Neuronal stem cell (in vitro differentiated cells): ENCODE data around the gene WNT11.

Experiments
- DNase-seq: peaks from one replicate; pipeline ENCODE4 v3.0.0-alpha.2; 2013; ENCODE audit warnings: low spot score
- H2AFZ ChIP-seq: one replicate; pipeline ENCODE4 v1.6.1; 2013; ENCODE audit warnings: mild to moderate bottlenecking, low read length, inconsistent platforms
- H2AK5ac ChIP-seq: 2 replicates; pipeline ENCODE4 v1.6.1; 2013; ENCODE audit warnings: low read depth, mild to moderate bottlenecking, inconsistent platforms, low read length, moderate library complexity, mixed read lengths
- H2BK120ac ChIP-seq: 2 replicates; pipeline ENCODE4 v1.6.1; 2013; ENCODE audit warnings: low read depth, mild to moderate bottlenecking, inconsistent platforms, low read length, moderate library complexity, mixed read lengths
- H2BK12ac ChIP-seq: one replicate; pipeline ENCODE4 v1.6.1; 2013; ENCODE audit warnings: low read length, inconsistent platforms
- H2BK15ac ChIP-seq: 2 replicates; pipeline ENCODE4 v1.6.1; 2013; ENCODE audit warnings: mild to moderate bottlenecking, low read length, inconsistent platforms, mixed read lengths
- H2BK5ac ChIP-seq: one replicate; pipeline ENCODE4 v1.6.1; 2013; ENCODE audit warnings: inconsistent platforms, mild to moderate bottlenecking, low read length, moderate library complexity
- H3K14ac ChIP-seq: one replicate; pipeline ENCODE4 v1.6.1; 2013; ENCODE audit warnings: low read length, inconsistent platforms
- H3K18ac ChIP-seq: 2 replicates; pipeline ENCODE4 v1.6.1; 2013; ENCODE audit warnings: low read length, inconsistent platforms
- H3K23ac ChIP-seq: 2 replicates; pipeline ENCODE4 v1.6.1; 2013; ENCODE audit warnings: low read depth, mild to moderate bottlenecking, mixed read lengths, low read length, inconsistent platforms; ENCODE audit not compliant: poor library complexity
- H3K27ac ChIP-seq: replicated peaks from 3 replicates; pipeline ENCODE4 v1.5.1; 2013; ENCODE audit warnings: low read length, inconsistent platforms
- H3K27me3 ChIP-seq, 3 experiments: 2 replicates each; pipeline ENCODE4 v1.6.1; 2013; ENCODE audit warnings: low read length in 3 of 3, mild to moderate bottlenecking in 2 of 3, inconsistent platforms in 1 of 3, low read depth in 1 of 3, mixed read lengths in 1 of 3, moderate library complexity in 1 of 3; ENCODE audit not compliant: control insufficient read depth in 3 of 3, insufficient read depth in 3 of 3
- H3K36me3 ChIP-seq, 2 donors: replicated peaks in 1 of 2; 2 replicates each; pipeline ENCODE4 v1.6.1; 2013; ENCODE audit warnings: low read length in 2 of 2; ENCODE audit not compliant: control insufficient read depth in 2 of 2, insufficient read depth in 2 of 2
- H3K4ac ChIP-seq: 2 replicates; pipeline ENCODE4 v1.6.1; 2013; ENCODE audit warnings: inconsistent platforms, mild to moderate bottlenecking, low read length, moderate library complexity
- H3K4me1 ChIP-seq, 2 donors: 1 replicate in 1 of 2; 2 replicates in 1 of 2; pipeline ENCODE4 v1.6.1; 2013; ENCODE audit warnings: low read length in 2 of 2, low read depth in 1 of 2; ENCODE audit not compliant: control insufficient read depth in 2 of 2, insufficient read depth in 1 of 2
- H3K4me2 ChIP-seq: one replicate; pipeline ENCODE4 v1.6.1; 2013; ENCODE audit warnings: mild to moderate bottlenecking, low read length, inconsistent platforms; ENCODE audit not compliant: insufficient read depth, poor library complexity, severe bottlenecking
- H3K4me3 ChIP-seq, 2 donors: 2 replicates each; pipeline ENCODE4 v1.5.1; 2013; ENCODE audit warnings: low read length in 2 of 2, mild to moderate bottlenecking in 2 of 2, inconsistent platforms in 1 of 2, moderate library complexity in 1 of 2
- H3K79me1 ChIP-seq: one replicate; pipeline ENCODE4 v1.6.1; 2013; ENCODE audit warnings: low read depth, mild to moderate bottlenecking, inconsistent platforms, low read length, moderate library complexity
- H3K9ac ChIP-seq: one replicate; pipeline ENCODE4 v1.6.1; 2013; ENCODE audit warnings: mild to moderate bottlenecking, low read depth, low read length, inconsistent platforms; ENCODE audit not compliant: poor library complexity
- H3K9me3 ChIP-seq, 2 donors: replicated peaks in 1 of 2; 2 replicates each; pipeline versions ENCODE3 to v1.6.1; 2013; ENCODE audit warnings: low read length in 2 of 2, mild to moderate bottlenecking in 2 of 2, inconsistent platforms in 1 of 2, low read depth in 1 of 2, mixed read lengths in 1 of 2, moderate library complexity in 1 of 2; ENCODE audit not compliant: control insufficient read depth in 2 of 2, insufficient read depth in 1 of 2
- H4K8ac ChIP-seq: one replicate; pipeline ENCODE4 v1.6.1; 2013; ENCODE audit warnings: low read depth, mild to moderate bottlenecking, inconsistent platforms, low read length, moderate library complexity
- H4K91ac ChIP-seq: one replicate; pipeline ENCODE4 v1.6.1; 2013; ENCODE audit warnings: low read length, low read depth, mild to moderate bottlenecking, inconsistent platforms; ENCODE audit not compliant: poor library complexity
- WGBS, 2 donors: extraction: QIAGEN DNeasy Blood & Tissue Kit; methylation state at CpG; one replicate each; pipeline ENCODE4 v1.1.7; 2013; ENCODE audit warnings: missing lambda C conversion rate in 2 of 2, mixed read lengths in 1 of 2; ENCODE audit not compliant: insufficient read length in 2 of 2, insufficient replicate concordance in 1 of 2; ENCODE audit errors: extremely low coverage in 2 of 2; 5-methylcytosine and 5-hydroxymethylcytosine counted together

The WNT11 gene

GRCh38 chr11:76238551-76238950, 32.2 kb upstream of the WNT11 start:
- Histone ChIP-seq H3K4me1 (peaks cover 11 to 12% of the 10 kb centered on the region in 2 donors), H2BK5ac (no peak overlapping the region), H3K9me3 (no peaks in the 10 kb centered on the region), H3K9ac (no peak overlapping the region), H3K4me2 (no peak overlapping the region), H3K4me3 (no peak overlapping the region), H3K23ac (no peak overlapping the region), H3K36me3 (no peaks in the 10 kb centered on the region), H3K27ac (no peak overlapping the region), H3K27me3 (peaks cover 0 to 32% (median 0%) of the 10 kb centered on the region in 3 experiments), H2BK15ac (no peak overlapping the region), H2AK5ac (no peak overlapping the region), H2AFZ (no peak overlapping the region), H2BK12ac (no peak overlapping the region), H4K8ac (no peak overlapping the region), H3K14ac (no peak overlapping the region), H2BK120ac (no peak overlapping the region), H3K4ac (no peak overlapping the region), H3K79me1 (no peaks in the 10 kb centered on the region), H3K18ac (no peak overlapping the region), H4K91ac (no peak overlapping the region)
- no CpG with 5 or more reads among the region's 6 CpGs for WGBS, 2 donors
- no peak for DNase-seq

DNA sequence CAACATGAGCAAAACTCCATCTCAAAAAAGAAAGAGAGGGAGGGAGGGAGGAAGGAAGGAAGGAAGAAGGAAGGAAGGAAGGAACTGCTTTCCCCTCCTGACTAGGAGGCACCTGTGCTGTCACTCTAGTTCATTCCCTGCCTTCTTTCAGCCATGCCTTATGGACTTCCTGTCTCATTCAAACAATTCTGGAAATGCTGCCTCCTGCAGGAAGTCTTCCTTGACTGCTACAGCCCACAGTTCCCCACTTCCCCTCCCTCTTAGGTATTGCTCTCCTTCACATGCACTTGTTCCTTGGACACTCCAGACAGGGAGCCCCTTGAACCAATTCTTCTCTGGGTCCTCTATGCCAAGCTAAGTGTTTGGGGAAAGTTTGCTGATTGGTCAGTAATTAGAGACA, 31.6 kb upstream of the WNT11 start:
- Histone ChIP-seq H3K18ac (no peak overlapping the region), H3K9ac (no peak overlapping the region), H4K8ac (no peak overlapping the region), H4K91ac (no peak overlapping the region), H3K14ac (no peak overlapping the region), H3K4me3 (no peak overlapping the region), H3K4me1 (peaks cover 9% of the 10 kb centered on the region in 2 donors), H2AK5ac (no peak overlapping the region), H3K4me2 (no peak overlapping the region), H3K27ac (no peak overlapping the region), H2BK12ac (no peak overlapping the region), H3K9me3 (no peaks in the 10 kb centered on the region), H3K27me3 (peaks cover 0 to 30% (median 0%) of the 10 kb centered on the region in 3 experiments), H2BK120ac (no peak overlapping the region), H3K4ac (no peak overlapping the region), H2BK5ac (no peak overlapping the region), H2BK15ac (no peak overlapping the region), H3K36me3 (no peaks in the 10 kb centered on the region), H2AFZ (no peak overlapping the region), H3K79me1 (no peaks in the 10 kb centered on the region), H3K23ac (no peak overlapping the region)
- no peak for DNase-seq

- Histone ChIP-seq H2AFZ (no peak overlapping the region), H3K4ac (no peak overlapping the region), H2BK15ac (no peak overlapping the region), H3K79me1 (no peaks in the 10 kb centered on the region), H3K27ac (no peak overlapping the region), H3K9me3 (no peaks in the 10 kb centered on the region), H2AK5ac (no peak overlapping the region), H3K18ac (no peak overlapping the region), H3K27me3 (peaks cover 0 to 22% (median 0%) of the 10 kb centered on the region in 3 experiments), H4K8ac (no peak overlapping the region), H4K91ac (no peak overlapping the region), H3K23ac (no peak overlapping the region), H2BK120ac (no peak overlapping the region), H2BK5ac (no peak overlapping the region), H3K36me3 (no peaks in the 10 kb centered on the region), H3K9ac (no peak overlapping the region), H3K14ac (no peak overlapping the region), H3K4me1 (peaks cover 7 to 8% of the 10 kb centered on the region in 2 donors), H2BK12ac (no peak overlapping the region), H3K4me2 (no peak overlapping the region), H3K4me3 (peak overlapping the region in 1 of 2 donors; percentile 93)
- WGBS, 2 donors = no CpG with 5 or more reads among the region's 8 CpGs
- DNase-seq = no peak
Measured at GRCh38 chr11:76237000-76237649, 30.8 kb upstream of the WNT11 start.

- Histone ChIP-seq H3K9ac (peak overlapping the region; percentile 96), H3K23ac (peak overlapping the region; percentile 81)
Measured at GRCh38 chr11:76236092-76236999, 30.0 kb upstream of the WNT11 start.

More at GRCh38 chr11:76236092-76236999, 30.0 kb upstream of the WNT11 start:
- H2AK5ac ChIP-seq = no peak overlapping the region
- peak overlapping the region; percentile 95 for H3K18ac ChIP-seq
- H3K27me3 ChIP-seq = peaks cover 0 to 18% (median 0%) of the 10 kb centered on the region in 3 experiments
- H4K8ac ChIP-seq = no peak overlapping the region
- peak overlapping the region; percentile 91 to 93 for H3K4me3 ChIP-seq
- H3K4me1 ChIP-seq = peaks cover 7 to 8% of the 10 kb centered on the region in 2 donors
- peak overlapping the region; percentile 3 for H2BK5ac ChIP-seq
- no CpG with 5 or more reads among the region's 44 CpGs for WGBS, 2 donors
- peak overlapping the region; percentile 96 for H2AFZ ChIP-seq
- no peaks in the 10 kb centered on the region for H3K36me3 ChIP-seq
- DNase-seq = no peak
- H3K4ac ChIP-seq = no peak overlapping the region
- no peak overlapping the region for H2BK12ac ChIP-seq
- peak overlapping the region; percentile 18 for H2BK15ac ChIP-seq
- no peaks in the 10 kb centered on the region for H3K9me3 ChIP-seq
- H4K91ac ChIP-seq = no peak overlapping the region
- peak overlapping the region; percentile 54 for H3K4me2 ChIP-seq
- H3K14ac ChIP-seq = peak overlapping the region; percentile 66
- peak overlapping the region; percentile 35 for H3K27ac ChIP-seq
- H3K79me1 ChIP-seq = no peaks in the 10 kb centered on the region
- peak overlapping the region; percentile 63 for H2BK120ac ChIP-seq
